Type B pancreatic cell (in vitro differentiated cells): ENCODE results near the gene CCDC28B. TPM values are rescaled to one million over a fixed set of nuclear protein-coding genes. Genes with fewer than 3 reads are reported as not detected.
A peak's percentile ranks its signal among the peaks of the same experiment; 100 is the strongest.

ENCODE experiments used
- DNase-seq: peaks from one replicate; pipeline ENCODE4 v3.0.0; 2021; ENCODE audit warnings: mixed read lengths; ENCODE audit not compliant: unreplicated experiment; ENCODE audit errors: extremely low spot score
- H3K27ac Mint-ChIP-seq: 2 replicates; pipeline ENCODE4 v1.8.0; 2021; ENCODE audit warnings: mild to moderate bottlenecking, mixed read lengths
- H3K27me3 Mint-ChIP-seq: 2 replicates; pipeline ENCODE4 v1.8.0; 2021; ENCODE audit warnings: mixed read lengths
- H3K36me3 Mint-ChIP-seq: 2 replicates; pipeline ENCODE4 v1.8.0; 2021; ENCODE audit warnings: mixed read lengths
- H3K4me1 Mint-ChIP-seq: one replicate; pipeline ENCODE4 v1.8.0; 2021; ENCODE audit warnings: mixed read lengths; ENCODE audit not compliant: unreplicated experiment
- H3K4me3 Mint-ChIP-seq: 2 replicates; pipeline ENCODE4 v1.8.0; 2021; ENCODE audit warnings: mild to moderate bottlenecking, mixed read lengths
- H3K9me3 Mint-ChIP-seq: 2 replicates; pipeline ENCODE4 v1.8.0; 2021; ENCODE audit warnings: mixed read lengths
- total RNA-seq: library from RNA; stranded (reverse); gene quantifications from 2 replicates; pipeline ENCODE4 v1.2.1, GENCODE V29; 2021; ENCODE audit warnings: low replicate concordance
- TF ChIP-seq, protein P1 (sequence below): fragments of 200-600 bp; sonication (generic); conservative IDR thresholded peaks from 2 replicates; pipeline ENCODE4 v1.5.0; 2021; ENCODE audit warnings: antibody characterized with exemption, mild to moderate bottlenecking

CCDC28B gene
- total RNA-seq, 1 donor from 2014 or later: 19.6 TPM

DNA sequence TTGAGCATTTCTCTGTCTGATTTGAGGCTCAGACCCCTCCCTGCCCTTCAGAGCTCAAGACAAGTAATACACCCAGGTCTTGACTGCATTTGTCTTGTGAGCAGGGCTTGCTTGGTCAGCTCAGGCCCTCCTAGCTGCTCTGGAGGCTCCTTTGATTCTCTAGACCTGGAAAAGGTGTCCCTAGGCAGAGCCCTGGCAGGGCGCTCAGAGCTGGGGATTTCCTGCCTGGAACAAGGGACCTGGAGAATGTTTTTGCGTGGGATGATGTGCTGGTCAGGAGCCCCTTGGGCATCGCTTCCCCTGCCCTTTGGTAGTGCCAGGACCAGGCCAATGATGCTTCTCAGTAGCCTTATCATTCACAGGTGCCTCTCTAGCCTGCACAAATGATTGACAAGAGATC, 4.9 kb upstream of the CCDC28B start:
- peaks cover 17% of the 10 kb centered on the region for H3K4me1 Mint-ChIP-seq
- no peaks in the 10 kb centered on the region for H3K27me3 Mint-ChIP-seq
- H3K9me3 Mint-ChIP-seq: no peaks in the 10 kb centered on the region
- no peak overlapping the region for H3K27ac Mint-ChIP-seq
- no peak overlapping the region for H3K4me3 Mint-ChIP-seq
- peaks cover 26% of the 10 kb centered on the region for H3K36me3 Mint-ChIP-seq
- TF ChIP-seq, protein P1, sequence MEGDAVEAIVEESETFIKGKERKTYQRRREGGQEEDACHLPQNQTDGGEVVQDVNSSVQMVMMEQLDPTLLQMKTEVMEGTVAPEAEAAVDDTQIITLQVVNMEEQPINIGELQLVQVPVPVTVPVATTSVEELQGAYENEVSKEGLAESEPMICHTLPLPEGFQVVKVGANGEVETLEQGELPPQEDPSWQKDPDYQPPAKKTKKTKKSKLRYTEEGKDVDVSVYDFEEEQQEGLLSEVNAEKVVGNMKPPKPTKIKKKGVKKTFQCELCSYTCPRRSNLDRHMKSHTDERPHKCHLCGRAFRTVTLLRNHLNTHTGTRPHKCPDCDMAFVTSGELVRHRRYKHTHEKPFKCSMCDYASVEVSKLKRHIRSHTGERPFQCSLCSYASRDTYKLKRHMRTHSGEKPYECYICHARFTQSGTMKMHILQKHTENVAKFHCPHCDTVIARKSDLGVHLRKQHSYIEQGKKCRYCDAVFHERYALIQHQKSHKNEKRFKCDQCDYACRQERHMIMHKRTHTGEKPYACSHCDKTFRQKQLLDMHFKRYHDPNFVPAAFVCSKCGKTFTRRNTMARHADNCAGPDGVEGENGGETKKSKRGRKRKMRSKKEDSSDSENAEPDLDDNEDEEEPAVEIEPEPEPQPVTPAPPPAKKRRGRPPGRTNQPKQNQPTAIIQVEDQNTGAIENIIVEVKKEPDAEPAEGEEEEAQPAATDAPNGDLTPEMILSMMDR: no peak
- no peak for DNase-seq

DNA sequence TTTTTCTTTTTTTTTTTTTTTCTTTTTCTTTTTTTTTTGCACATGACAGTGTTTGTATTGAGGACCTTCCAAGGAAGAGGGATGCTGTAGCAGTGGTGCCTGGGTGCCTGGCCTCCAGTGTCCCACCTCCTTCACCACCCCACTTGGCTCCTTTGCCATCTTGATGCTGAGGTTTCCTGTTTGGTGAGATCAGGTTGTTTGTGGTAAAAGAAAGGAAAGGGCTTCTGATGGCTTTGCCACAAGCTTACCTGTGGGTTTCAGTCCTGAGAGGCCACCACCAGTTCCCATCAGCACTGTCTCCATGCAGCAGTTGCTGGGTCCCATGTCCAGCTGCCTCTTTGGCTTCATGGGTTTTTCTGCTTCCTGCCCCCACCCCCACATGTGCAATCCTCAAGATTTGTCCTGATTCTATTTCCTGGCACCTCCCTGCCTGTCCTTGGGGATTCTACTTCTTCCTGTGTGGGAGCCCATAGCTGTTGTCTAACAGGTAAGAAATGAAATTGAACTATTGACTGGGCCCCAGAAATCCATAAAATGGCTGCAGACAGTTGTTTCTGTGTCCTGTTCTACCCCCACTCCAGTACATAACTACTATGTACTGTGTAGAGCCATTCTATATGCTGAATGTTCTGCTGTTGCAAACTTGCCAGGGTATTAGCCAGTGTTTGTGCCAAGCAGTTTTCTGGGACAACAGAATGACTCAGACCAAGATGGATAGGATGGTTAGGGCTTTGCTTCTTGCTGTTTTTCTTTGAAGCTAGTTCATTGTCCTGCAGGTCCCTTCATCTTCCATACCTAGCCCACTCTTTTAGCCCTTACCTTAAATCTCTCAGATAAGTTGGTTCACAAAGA, 4.2 kb upstream of the CCDC28B start:
- no peak for DNase-seq
- no peaks in the 10 kb centered on the region for H3K9me3 Mint-ChIP-seq
- peaks cover 25% of the 10 kb centered on the region for H3K36me3 Mint-ChIP-seq
- TF ChIP-seq, protein P1: no peak
- no peaks in the 10 kb centered on the region for H3K27me3 Mint-ChIP-seq
- peaks cover 17% of the 10 kb centered on the region for H3K4me1 Mint-ChIP-seq
- H3K27ac Mint-ChIP-seq: peak overlapping the region; percentile 23
- no peak overlapping the region for H3K4me3 Mint-ChIP-seq

DNA sequence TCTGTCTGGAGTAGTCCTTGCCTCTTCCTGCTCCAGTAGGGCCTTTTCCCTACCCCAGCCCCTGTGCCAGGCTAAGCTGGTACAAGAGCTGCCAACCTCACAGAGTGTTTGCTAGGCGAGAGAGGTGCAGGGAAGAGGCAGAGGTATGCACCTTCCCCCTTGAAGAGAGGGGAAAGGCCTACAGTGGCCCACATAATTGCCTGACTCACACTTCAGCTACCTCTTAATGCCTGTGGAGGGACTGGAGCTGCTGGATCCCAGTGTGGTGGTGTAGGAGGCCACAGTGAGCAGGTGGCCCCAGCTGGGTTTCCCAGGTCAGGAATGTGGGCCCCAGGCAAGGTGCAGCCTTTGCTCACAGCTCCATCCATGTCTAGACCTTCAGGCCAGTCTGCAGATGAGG, 3.3 kb upstream of the CCDC28B start:
- TF ChIP-seq, protein P1: no peak
- H3K9me3 Mint-ChIP-seq: no peaks in the 10 kb centered on the region
- H3K4me3 Mint-ChIP-seq: no peak overlapping the region
- peaks cover 25% of the 10 kb centered on the region for H3K4me1 Mint-ChIP-seq
- H3K27ac Mint-ChIP-seq: peak overlapping the region; percentile 23
- no peaks in the 10 kb centered on the region for H3K27me3 Mint-ChIP-seq
- no peak for DNase-seq
- peaks cover 16% of the 10 kb centered on the region for H3K36me3 Mint-ChIP-seq

DNA sequence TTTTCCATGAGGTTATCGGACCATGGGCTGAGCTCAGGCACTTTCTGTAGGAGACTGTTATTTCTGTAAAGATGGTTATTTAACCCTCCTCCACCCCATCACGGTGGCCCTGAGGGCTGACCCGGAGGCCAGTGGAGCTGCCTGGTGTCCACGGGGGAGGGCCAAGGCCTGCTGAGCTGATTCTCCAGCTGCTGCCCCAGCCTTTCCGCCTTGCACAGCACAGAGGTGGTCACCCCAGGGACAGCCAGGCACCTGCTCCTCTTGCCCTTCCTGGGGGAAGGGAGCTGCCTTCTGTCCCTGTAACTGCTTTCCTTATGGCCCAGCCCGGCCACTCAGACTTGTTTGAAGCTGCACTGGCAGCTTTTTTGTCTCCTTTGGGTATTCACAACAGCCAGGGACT, 2.6 kb upstream of the CCDC28B start:
- TF ChIP-seq, protein P1: no peak
- no peaks in the 10 kb centered on the region for H3K27me3 Mint-ChIP-seq
- no peak overlapping the region for H3K4me3 Mint-ChIP-seq
- H3K27ac Mint-ChIP-seq: peak overlapping the region; percentile 30
- peaks cover 13% of the 10 kb centered on the region for H3K36me3 Mint-ChIP-seq
- no peak for DNase-seq
- no peaks in the 10 kb centered on the region for H3K9me3 Mint-ChIP-seq
- H3K4me1 Mint-ChIP-seq: peaks cover 30% of the 10 kb centered on the region

DNA sequence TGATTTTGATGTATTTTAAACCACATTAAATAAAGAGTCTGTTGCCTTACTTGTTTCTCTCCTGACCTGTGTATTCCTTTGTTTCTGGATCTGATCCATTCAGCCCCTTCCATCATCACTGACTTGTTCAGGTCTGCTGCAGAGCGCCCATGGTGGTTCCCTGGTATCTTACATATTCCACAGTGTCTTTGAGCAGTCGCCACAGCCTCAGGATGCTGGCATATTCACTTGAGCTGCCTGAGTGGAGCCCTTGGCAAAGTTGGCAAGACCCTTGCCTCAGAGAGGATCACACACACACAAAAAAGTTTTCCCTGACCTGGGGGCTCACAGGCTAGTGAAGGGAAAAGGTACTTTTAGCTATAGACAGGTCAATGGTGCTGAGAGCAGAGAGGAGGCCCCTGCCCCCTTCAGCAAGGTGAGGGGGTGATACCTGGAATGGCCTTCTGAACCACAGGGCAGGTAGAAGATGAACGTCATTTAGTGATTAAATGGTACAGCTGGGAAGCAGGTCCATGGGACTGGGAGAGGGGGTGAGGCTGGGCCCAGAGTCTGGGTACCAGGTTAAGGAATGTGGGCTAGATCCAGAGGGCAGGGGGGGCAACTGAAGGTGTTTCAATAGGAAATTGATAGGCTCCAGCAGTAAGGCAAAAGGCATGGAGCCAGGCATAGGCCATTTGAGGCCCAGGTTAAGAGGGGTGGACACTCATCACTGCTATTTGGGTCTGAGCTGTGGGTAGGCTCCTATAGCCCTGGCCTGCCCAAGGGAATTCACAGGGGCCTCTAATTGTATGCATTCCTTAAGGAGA, 2.0 kb upstream of the CCDC28B start:
- H3K4me1 Mint-ChIP-seq: peaks cover 30% of the 10 kb centered on the region
- no peaks in the 10 kb centered on the region for H3K9me3 Mint-ChIP-seq
- H3K4me3 Mint-ChIP-seq: peak overlapping the region; percentile 19
- peaks cover 9% of the 10 kb centered on the region for H3K36me3 Mint-ChIP-seq
- TF ChIP-seq, protein P1: no peak
- no peaks in the 10 kb centered on the region for H3K27me3 Mint-ChIP-seq
- H3K27ac Mint-ChIP-seq: peak overlapping the region; percentile 30
- DNase-seq: no peak
